Dermis microvascular lymphatic vessel endothelial cell (primary cell): ENCODE results near the gene RAB37. TPM values are rescaled to one million over a fixed set of nuclear protein-coding genes. Genes with fewer than 3 reads are reported as not detected.
A peak's percentile ranks its signal among the peaks of the same experiment; 100 is the strongest.

Experiments
- DNase-seq, 2 donors: peaks; one replicate each; pipeline versions ENCODE4 v3.0.0 to v3.0.0-alpha.2; 2010; ENCODE audit warnings: low read depth in 2 of 2
- total RNA-seq: library from RNA; depleted of rRNA; stranded (reverse); fragments of >200 nt; gene quantifications from 2 replicates; pipeline ENCODE4 v1.2.1, GENCODE V29; 2014

Gene RAB37
- total RNA-seq, 1 donor from 2014 or later: 0.13 TPM

GRCh38 chr17:74744714-74745547 is 7.9 kb downstream of the RAB37 start:
- DNase-seq: peak; percentile 27 to 62

- no peak for DNase-seq
Observed at GRCh38 chr17:74745548-74746177, 8.6 kb downstream of the RAB37 start.

- DNase-seq: no peak
Observed at GRCh38 chr17:74746376-74746775, 9.3 kb downstream of the RAB37 start.

GRCh38 chr17:74746922-74747321 is 9.9 kb downstream of the RAB37 start:
- DNase-seq: no peak

GRCh38 chr17:74748279-74748528 is 11.1 kb downstream of the RAB37 start:
- DNase-seq: no peak

GRCh38 chr17:74748529-74749278 is 11.6 kb downstream of the RAB37 start, which contains the start of gene NHERF1:
TSS of gene NHERF1 (plus strand) at chr17:74748628. CDS start at chr17:74748847, 219 bp downstream.
- DNase-seq: peak; percentile 60 to 90

GRCh38 chr17:74749279-74750038 is 12.4 kb downstream of the RAB37 start:
- DNase-seq: no peak

- DNase-seq: no peak
Observed at GRCh38 chr17:74750039-74750326, 12.9 kb downstream of the RAB37 start.

- DNase-seq: no peak
Observed at GRCh38 chr17:74750327-74751069, 13.4 kb downstream of the RAB37 start.

GRCh38 chr17:74752415-74752814 is 15.4 kb downstream of the RAB37 start:
- DNase-seq: no peak

GRCh38 chr17:74752822-74753401 is 15.9 kb downstream of the RAB37 start:
- DNase-seq: no peak

- DNase-seq: no peak
Observed at GRCh38 chr17:74754832-74755231, 17.8 kb downstream of the RAB37 start.

- no peak for DNase-seq
Observed at GRCh38 chr17:74755533-74755932, 18.5 kb downstream of the RAB37 start.

GRCh38 chr17:74756891-74757290 is 19.8 kb downstream of the RAB37 start:
- DNase-seq: no peak

GRCh38 chr17:74757502-74757901 is 20.4 kb downstream of the RAB37 start:
- no peak for DNase-seq

GRCh38 chr17:74757931-74758847 is 21.1 kb downstream of the RAB37 start:
- peak in 1 of 2 donors; percentile 37 for DNase-seq

- DNase-seq: no peak
Observed at GRCh38 chr17:74758848-74759168, 21.8 kb downstream of the RAB37 start.

GRCh38 chr17:74759243-74759801 is 22.3 kb downstream of the RAB37 start:
- DNase-seq: no peak

GRCh38 chr17:74759941-74760340 is 22.9 kb downstream of the RAB37 start:
- DNase-seq: no peak
